ENCODE results near the gene IGFBP6. TPM values are rescaled to one million over a fixed set of nuclear protein-coding genes. Genes with fewer than 3 reads are reported as not detected.
A peak's percentile ranks its signal among the peaks of the same experiment; 100 is the strongest.

IGFBP6 gene
- total and polyA plus RNA-seq, 2 donors (not counting 1 experiment from before 2014, with no cell fraction given): 0.30 TPM; not detected in 1

- peak overlapping the region; percentile 91 for H2AFZ ChIP-seq (ENCODE audit: insufficient read depth, low read depth, low read length, poor library complexity, severe bottlenecking)
- peak overlapping the region; percentile 80 for H3K9ac ChIP-seq (ENCODE audit: low read length)
- H3K9me3 ChIP-seq (ENCODE audit: control extremely low read depth in 1 of 3, control insufficient read depth in 2 of 3, insufficient read depth in 1 of 3, low read length in 2 of 3): no peaks in the 10 kb centered on the region
- peak overlapping the region; percentile 36 to 87 (median 75) for H3K4me3 ChIP-seq (ENCODE audit: control extremely low read depth in 1 of 5, extremely low read depth in 1 of 5, insufficient read depth in 1 of 5, low read depth in 2 of 5, low read length in 4 of 5)
- Mint-ChIP-seq H3K27me3 (no peaks in the 10 kb centered on the region), H3K9me3 (ENCODE audit: insufficient read depth) (no peaks in the 10 kb centered on the region), H3K4me1 (peaks cover 14% of the 10 kb centered on the region), H3K27ac (peak overlapping the region; percentile 91), H3K4me3 (peak overlapping the region; percentile 98)
- ATAC-seq (ENCODE audit: low read depth) (peak; percentile 97), DNase-seq (peak; percentile 97)
- peak overlapping the region; percentile 52 to 65 for H3K27ac ChIP-seq (ENCODE audit: low read length in 2 of 2)
- H3K4me2 ChIP-seq (replicated peaks; ENCODE audit: low read depth, low read length, poor library complexity, severe bottlenecking): peak overlapping the region; percentile 85
- peaks cover 0 to 7% (median 0%) of the 10 kb centered on the region in 4 experiments for H3K27me3 ChIP-seq (replicated peaks in 1 of 4; ENCODE audit: control extremely low read depth in 1 of 4, control insufficient read depth in 3 of 4, insufficient read depth in 4 of 4, low read length in 3 of 4)
- TF ChIP-seq EZH2 (IDR thresholded peaks at IDR 0.05; ENCODE audit: borderline replicate concordance, insufficient read depth, low read depth, low read length, poor library complexity, severe bottlenecking) (no peak), CTCF (IDR thresholded peaks at IDR 0.05) (no peak)
- no peaks in the 10 kb centered on the region for H3K36me3 ChIP-seq (replicated peaks in 1 of 2; ENCODE audit: control extremely low read depth in 1 of 2, control insufficient read depth in 1 of 2, extremely low read depth in 1 of 2, insufficient read depth in 2 of 2, low read length in 1 of 2)
- POLR2A ChIA-PET: interaction anchor here (0.9 to 1.1 kb wide), 3 partner anchors 19 to 44 kb away, joined by 3 to 11 read pairs (median 4); partner anchors contain the start of gene SPRYD3
- WGBS (ENCODE audit: insufficient coverage): 1% methylated on average over 36 of the region's 48 CpGs
- no peaks in the 10 kb centered on the region for H3K79me2 ChIP-seq (ENCODE audit: control insufficient read depth, insufficient read depth, low read length)
- H4K20me1 ChIP-seq (ENCODE audit: control insufficient read depth, insufficient read depth, low read length, poor library complexity, severe bottlenecking): no peaks in the 10 kb centered on the region
- intact Hi-C loops (cut with micrococcal nuclease): loop anchor here (1.0 to 5.0 kb wide), 5 partner anchors 25 to 446 kb away; partner anchors contain the start of genes EIF4B, IGFBP6, PRR13 and SPRYD3
- CTCF ChIA-PET: interaction anchor here (0.6 to 6.0 kb wide), 5 partner anchors 11 to 144 kb away, joined by 3 to 59 read pairs (median 6); partner anchors contain the start of gene SPRYD3
- peaks cover 6 to 15% of the 10 kb centered on the region in 2 donors for H3K4me1 ChIP-seq (ENCODE audit: control insufficient read depth in 2 of 2, insufficient read depth in 2 of 2, low read length in 2 of 2)
Observed at GRCh38 chr12:53054112-53054878, 43.2 kb upstream of the IGFBP6 start.

Data from B cell (primary cell).